H9 (cell line): ENCODE measurements around the gene SLC34A2. TPM values are rescaled to one million over a fixed set of nuclear protein-coding genes. Genes with fewer than 3 reads are reported as not detected.

Experiments
- DNase-seq: peaks from one replicate; pipeline ENCODE4 v3.0.0-alpha.2; 2017
- H2AFZ ChIP-seq: one replicate; pipeline ENCODE4 v1.6.1; 2013; ENCODE audit warnings: mild to moderate bottlenecking, low read length, control low read depth, moderate library complexity
- H2AK5ac ChIP-seq: 2 replicates; pipeline ENCODE4 v1.6.1; 2013; ENCODE audit warnings: low read length, control low read depth, mixed read lengths; ENCODE audit not compliant: insufficient read length
- H2BK120ac ChIP-seq: one replicate; pipeline ENCODE4 v1.6.1; 2013; ENCODE audit warnings: low read depth, mild to moderate bottlenecking, low read length, control low read depth, inconsistent platforms; ENCODE audit not compliant: poor library complexity, severe bottlenecking
- H2BK12ac ChIP-seq: 2 replicates; pipeline ENCODE4 v1.6.1; 2013; ENCODE audit warnings: low read length, control low read depth, mixed read lengths, low read depth; ENCODE audit not compliant: insufficient read length
- H2BK15ac ChIP-seq: 2 replicates; pipeline ENCODE4 v1.6.1; 2013; ENCODE audit warnings: low read depth, low read length, control low read depth
- H2BK20ac ChIP-seq: one replicate; pipeline ENCODE4 v1.6.1; 2013; ENCODE audit warnings: low read depth, mild to moderate bottlenecking, low read length, control low read depth, inconsistent platforms; ENCODE audit not compliant: poor library complexity, severe bottlenecking
- H2BK5ac ChIP-seq: 2 replicates; pipeline ENCODE4 v1.6.1; 2013; ENCODE audit warnings: low read length, control low read depth, mixed read lengths; ENCODE audit not compliant: insufficient read length
- H3K14ac ChIP-seq: 2 replicates; pipeline ENCODE4 v1.6.1; 2013; ENCODE audit warnings: low read length, control low read depth; ENCODE audit not compliant: insufficient read depth
- H3K18ac ChIP-seq: 2 replicates; pipeline ENCODE4 v1.6.1; 2013; ENCODE audit warnings: low read depth, mild to moderate bottlenecking, mixed read lengths, low read length, control low read depth; ENCODE audit not compliant: insufficient read length
- H3K23ac ChIP-seq: 2 replicates; pipeline ENCODE4 v1.6.1; 2013; ENCODE audit warnings: low read length, control low read depth, mixed read lengths, low read depth; ENCODE audit not compliant: insufficient read length
- H3K23me2 ChIP-seq: 2 replicates; pipeline ENCODE4 v1.6.1; 2013; ENCODE audit warnings: low read depth, mild to moderate bottlenecking, mixed read lengths, low read length, control low read depth; ENCODE audit not compliant: insufficient read length, poor library complexity, severe bottlenecking
- H3K27ac ChIP-seq: 2 replicates; pipeline ENCODE4 v1.5.1; 2013; ENCODE audit warnings: low read length, control low read depth, mixed read lengths, low read depth; ENCODE audit not compliant: insufficient read length
- H3K27me3 ChIP-seq: 2 replicates; pipeline ENCODE4 v1.6.1; 2013; ENCODE audit warnings: low read length, control low read depth, inconsistent platforms; ENCODE audit not compliant: insufficient read depth
- H3K4ac ChIP-seq: 2 replicates; pipeline ENCODE4 v1.6.1; 2013; ENCODE audit warnings: low read depth, mild to moderate bottlenecking, control low read depth, inconsistent platforms, low read length, moderate library complexity
- H3K4me1 ChIP-seq: 2 replicates; pipeline ENCODE4 v1.6.1; 2013; ENCODE audit warnings: low read length, control low read depth, inconsistent platforms; ENCODE audit not compliant: insufficient read depth
- H3K4me2 ChIP-seq: 2 replicates; pipeline ENCODE4 v1.6.1; 2013; ENCODE audit warnings: low read length, control low read depth, mixed read lengths; ENCODE audit not compliant: insufficient read length, insufficient read depth
- H3K56ac ChIP-seq: 2 replicates; pipeline ENCODE4 v1.6.1; 2013; ENCODE audit warnings: low read depth, mild to moderate bottlenecking, mixed read lengths, low read length, control low read depth; ENCODE audit not compliant: insufficient read length
- H3K79me1 ChIP-seq: 2 replicates; pipeline ENCODE4 v1.6.1; 2013; ENCODE audit warnings: low read depth, mild to moderate bottlenecking, moderate library complexity, low read length, control low read depth, inconsistent platforms; ENCODE audit not compliant: insufficient read depth, poor library complexity, severe bottlenecking
- H3K79me2 ChIP-seq: 2 replicates; pipeline ENCODE4 v1.6.1; 2013; ENCODE audit warnings: low read length, control low read depth, inconsistent platforms; ENCODE audit not compliant: insufficient read depth
- H3K9ac ChIP-seq: 2 replicates; pipeline ENCODE4 v1.6.1; 2013; ENCODE audit warnings: low read length, control low read depth, mixed read lengths; ENCODE audit not compliant: insufficient read length; ENCODE audit errors: extremely low read depth
- H3K9me3 ChIP-seq: one replicate; pipeline ENCODE4 v1.6.1; 2013; ENCODE audit warnings: low read depth, low read length, inconsistent platforms; ENCODE audit not compliant: control insufficient read depth
- H3T11ph ChIP-seq: one replicate; pipeline ENCODE4 v1.6.1; 2013; ENCODE audit warnings: mild to moderate bottlenecking, low read length, control low read depth, inconsistent platforms
- H4K20me1 ChIP-seq: one replicate; pipeline ENCODE4 v1.6.1; 2013; ENCODE audit not compliant: control insufficient read depth, insufficient read length, insufficient read depth
- H4K5ac ChIP-seq: 2 replicates; pipeline ENCODE4 v1.6.1; 2013; ENCODE audit warnings: low read depth, mild to moderate bottlenecking, mixed read lengths, low read length, control low read depth; ENCODE audit not compliant: insufficient read length
- H4K8ac ChIP-seq: replicated peaks from 2 replicates; pipeline ENCODE4 v1.6.1; 2013; ENCODE audit warnings: low read length, control low read depth, mixed read lengths, low read depth; ENCODE audit not compliant: insufficient read length
- H4K91ac ChIP-seq: 2 replicates; pipeline ENCODE4 v1.6.1; 2013; ENCODE audit warnings: low read depth, mild to moderate bottlenecking, moderate library complexity, mixed read lengths, low read length, control low read depth; ENCODE audit not compliant: insufficient read length
- H3K27ac Mint-ChIP-seq, 3 experiments: 2 replicates in 2 of 3; 3 replicates in 1 of 3; pipeline ENCODE4 v1.8.0; 2020 to 2021; ENCODE audit warnings: mixed read lengths in 3 of 3, mild to moderate bottlenecking in 1 of 3, moderate library complexity in 1 of 3
- H3K27me3 Mint-ChIP-seq: 2 replicates; pipeline ENCODE4 v1.8.0; 2021; ENCODE audit warnings: low read depth, mild to moderate bottlenecking, moderate library complexity, mixed read lengths
- H3K36me3 Mint-ChIP-seq, 3 experiments: 2 replicates in 2 of 3; 3 replicates in 1 of 3; pipeline ENCODE4 v1.8.0; 2020 to 2021; ENCODE audit warnings: low read depth in 3 of 3, mixed read lengths in 3 of 3; ENCODE audit not compliant: insufficient read depth in 1 of 3
- H3K4me1 Mint-ChIP-seq, 2 experiments: 2 replicates each; pipeline ENCODE4 v1.8.0; 2020; ENCODE audit warnings: mixed read lengths in 2 of 2
- H3K4me3 Mint-ChIP-seq, 2 experiments: 2 replicates in 1 of 2; 3 replicates in 1 of 2; pipeline ENCODE4 v1.8.0; 2020 to 2021; ENCODE audit warnings: mild to moderate bottlenecking in 2 of 2, mixed read lengths in 2 of 2, moderate library complexity in 1 of 2
- H3K9me3 Mint-ChIP-seq, 2 experiments: 2 replicates in 1 of 2; 3 replicates in 1 of 2; pipeline ENCODE4 v1.8.0; 2020; ENCODE audit warnings: mild to moderate bottlenecking in 2 of 2, mixed read lengths in 2 of 2, moderate library complexity in 1 of 2
- CTCF ChIP-seq: fragments of 200-600 bp; sonication (generic); conservative IDR thresholded peaks from 3 replicates; pipeline ENCODE4 v1.8.0; 2021; ENCODE audit warnings: antibody characterized with exemption, mild to moderate bottlenecking
- WGBS: extraction: QIAGEN DNeasy Blood & Tissue Kit; methylation state at CpG from one replicate; pipeline ENCODE4 v1.1.7; 2013; ENCODE audit warnings: missing lambda C conversion rate, low lambda C conversion rate, mixed read lengths; ENCODE audit not compliant: insufficient read length; ENCODE audit errors: extremely low coverage; 5-methylcytosine and 5-hydroxymethylcytosine counted together
- total RNA-seq: library from RNA; stranded (reverse); gene quantifications from 2 replicates; pipeline ENCODE4 v1.2.1, GENCODE V29; 2021

The SLC34A2 gene
- total RNA-seq, 1 experiment from 2014 or later = 0.57 TPM

DNA sequence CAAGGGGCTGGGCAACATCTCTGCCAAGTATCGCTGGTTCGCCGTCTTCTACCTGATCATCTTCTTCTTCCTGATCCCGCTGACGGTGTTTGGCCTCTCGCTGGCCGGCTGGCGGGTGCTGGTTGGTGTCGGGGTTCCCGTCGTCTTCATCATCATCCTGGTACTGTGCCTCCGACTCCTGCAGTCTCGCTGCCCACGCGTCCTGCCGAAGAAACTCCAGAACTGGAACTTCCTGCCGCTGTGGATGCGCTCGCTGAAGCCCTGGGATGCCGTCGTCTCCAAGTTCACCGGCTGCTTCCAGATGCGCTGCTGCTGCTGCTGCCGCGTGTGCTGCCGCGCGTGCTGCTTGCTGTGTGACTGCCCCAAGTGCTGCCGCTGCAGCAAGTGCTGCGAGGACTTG, 20.6 kb downstream of the SLC34A2 start:
- Histone ChIP-seq H3T11ph (no peak overlapping the region), H3K9ac (no peak overlapping the region), H4K20me1 (no peaks in the 10 kb centered on the region), H3K79me2 (no peaks in the 10 kb centered on the region), H3K79me1 (no peaks in the 10 kb centered on the region), H3K4me2 (no peak overlapping the region), H2BK15ac (no peak overlapping the region), H3K4ac (no peak overlapping the region), H3K23ac (no peak overlapping the region), H3K27me3 (no peaks in the 10 kb centered on the region), H2BK120ac (no peak overlapping the region), H3K18ac (no peak overlapping the region), H2AFZ (no peak overlapping the region), H4K8ac (no peak overlapping the region), H4K91ac (no peak overlapping the region), H3K56ac (no peak overlapping the region), H2AK5ac (no peak overlapping the region), H2BK12ac (no peak overlapping the region), H3K23me2 (no peaks in the 10 kb centered on the region), H4K5ac (no peak overlapping the region), H3K4me1 (no peaks in the 10 kb centered on the region), H2BK20ac (no peak overlapping the region), H2BK5ac (no peak overlapping the region), H3K9me3 (no peaks in the 10 kb centered on the region), H3K14ac (no peak overlapping the region), H3K27ac (no peak overlapping the region)
- Mint-ChIP-seq H3K4me3 (no peak overlapping the region), H3K27me3 (no peaks in the 10 kb centered on the region; the same call in 1 of the 2 replicates), H3K4me1 (peaks cover 0 to 4% of the 10 kb centered on the region in 2 experiments; a peak in 1 of 4 replicates), H3K36me3 (no peaks in the 10 kb centered on the region; a peak in 1 of 7 replicates), H3K27ac (peak overlapping the region in 1 of 3 experiments; percentile 85; a peak in 1 of 7 replicates), H3K9me3 (no peaks in the 10 kb centered on the region)
- no peak for TF ChIP-seq CTCF
- WGBS = no CpG with 5 or more reads among the region's 30 CpGs
- no peak for DNase-seq
